Coronary artery (tissue), 2 donors: Measurements from ENCODE around the gene HYDIN.
"Not testable (repeated sequence)": the region's sequence is repeated elsewhere in the genome, so short reads cannot be mapped to it uniquely, and the experiment has no call there.

Experiments
- DNase-seq: peaks from one replicate; pipeline ENCODE4 v3.0.0-alpha.2; 2017; ENCODE audit warnings: low spot score
- H3K27ac ChIP-seq, 2 donors: fragments of 200-600 bp; sonication (generic); one replicate each; pipeline ENCODE4 v1.5.1; 2016 to 2019
- H3K4me3 ChIP-seq: fragments of 200-600 bp; sonication (generic); 2 replicates; pipeline ENCODE4 v1.5.1; 2016; ENCODE audit warnings: mild to moderate bottlenecking, moderate library complexity

HYDIN gene

GRCh38 chr16:71039368-71040111 is 191.0 kb downstream of the HYDIN start:
- not testable (repeated sequence) for H3K4me3 ChIP-seq, DNase-seq, H3K27ac ChIP-seq

GRCh38 chr16:71038421-71038820 is 192.1 kb downstream of the HYDIN start:
- not testable (repeated sequence) for H3K4me3 ChIP-seq, DNase-seq, H3K27ac ChIP-seq

- H3K27ac ChIP-seq, DNase-seq, H3K4me3 ChIP-seq: not testable (repeated sequence)
Measured at GRCh38 chr16:71037987-71038386, 192.5 kb downstream of the HYDIN start.

GRCh38 chr16:71028032-71028727 is 202.3 kb downstream of the HYDIN start:
- not testable (repeated sequence) for H3K4me3 ChIP-seq, H3K27ac ChIP-seq, DNase-seq

- DNase-seq, H3K27ac ChIP-seq, H3K4me3 ChIP-seq: not testable (repeated sequence)
Measured at GRCh38 chr16:71027511-71027910, 203.0 kb downstream of the HYDIN start.

GRCh38 chr16:71023851-71024439 is 206.6 kb downstream of the HYDIN start:
- not testable (repeated sequence) for H3K4me3 ChIP-seq, H3K27ac ChIP-seq, DNase-seq

- H3K27ac ChIP-seq, H3K4me3 ChIP-seq, DNase-seq: not testable (repeated sequence)
Measured at GRCh38 chr16:71021961-71022537, 208.5 kb downstream of the HYDIN start.

GRCh38 chr16:71019067-71019682 is 211.3 kb downstream of the HYDIN start:
- not testable (repeated sequence) for H3K27ac ChIP-seq, DNase-seq, H3K4me3 ChIP-seq

GRCh38 chr16:71015419-71015818 is 215.1 kb downstream of the HYDIN start:
- DNase-seq, H3K27ac ChIP-seq, H3K4me3 ChIP-seq: not testable (repeated sequence)

- not testable (repeated sequence) for H3K27ac ChIP-seq, H3K4me3 ChIP-seq, DNase-seq
Measured at GRCh38 chr16:71009440-71010223, 220.9 kb downstream of the HYDIN start.

GRCh38 chr16:71006516-71006915 is 224.0 kb downstream of the HYDIN start:
- DNase-seq, H3K27ac ChIP-seq, H3K4me3 ChIP-seq: not testable (repeated sequence)

- not testable (repeated sequence) for H3K27ac ChIP-seq, DNase-seq, H3K4me3 ChIP-seq
Measured at GRCh38 chr16:70999735-71000134, 230.8 kb downstream of the HYDIN start.

- H3K27ac ChIP-seq, DNase-seq, H3K4me3 ChIP-seq: not testable (repeated sequence)
Measured at GRCh38 chr16:70995799-70996198, 234.7 kb downstream of the HYDIN start.

- not testable (repeated sequence) for H3K27ac ChIP-seq, DNase-seq, H3K4me3 ChIP-seq
Measured at GRCh38 chr16:70992511-70992910, 238.0 kb downstream of the HYDIN start.

GRCh38 chr16:70987019-70987715 is 243.4 kb downstream of the HYDIN start:
- not testable (repeated sequence) for H3K4me3 ChIP-seq, H3K27ac ChIP-seq, DNase-seq

- not testable (repeated sequence) for DNase-seq, H3K4me3 ChIP-seq, H3K27ac ChIP-seq
Measured at GRCh38 chr16:70984675-70985074, 245.8 kb downstream of the HYDIN start.

- H3K27ac ChIP-seq, H3K4me3 ChIP-seq, DNase-seq: not testable (repeated sequence)
Measured at GRCh38 chr16:70968332-70968731, 262.2 kb downstream of the HYDIN start.

GRCh38 chr16:70960169-70960568 is 270.4 kb downstream of the HYDIN start:
- not testable (repeated sequence) for H3K4me3 ChIP-seq, DNase-seq, H3K27ac ChIP-seq
